Left ventricle myocardium superior (tissue), 1 donor: Measurements from ENCODE around the gene ADGRG1. TPM values are rescaled to one million over a fixed set of nuclear protein-coding genes. Genes with fewer than 3 reads are reported as not detected.

Experiments used
- ATAC-seq: fragments of 200-7000 bp; cut with Tn5 transposase; one replicate; pipeline ENCODE4 v1.9.1; 2020; ENCODE audit warnings: mild to moderate bottlenecking, moderate library complexity
- DNase-seq: peaks from one replicate; pipeline ENCODE4 v3.0.0-alpha.2; 2020
- intact Hi-C: fragments of 100-400 bp; cut with micrococcal nuclease; formaldehyde crosslinking; loops from one replicate; pipeline ENCODE4 v1.11.0; 2022
- total RNA-seq: library from RNA; stranded (reverse); fragmentation: NEBNext Ultra II Directional; extraction: Animal tissue kit (Norgen Biotek cat#: 25700); gene quantifications from one replicate; pipeline ENCODE4 v1.2.1, GENCODE V29; 2021
- donor health status: DM: no; HTN: yes; CAD: no; lungs with severe emphysema.

The ADGRG1 gene
- total RNA-seq, 1 donor from 2014 or later: 18.6 TPM

GRCh38 chr16:57617604-57618111 is 10.8 kb upstream of the ADGRG1 start:
- DNase-seq (no peak), ATAC-seq (no peak)
- intact Hi-C loops: no loop called here

- DNase-seq (no peak), ATAC-seq (no peak)
- intact Hi-C loops: no loop called here
Observed at GRCh38 chr16:57618296-57619132, 9.9 kb upstream of the ADGRG1 start.

- DNase-seq (no peak), ATAC-seq (no peak)
- intact Hi-C loops: no loop called here
Observed at GRCh38 chr16:57619133-57619605, 9.3 kb upstream of the ADGRG1 start.

DNA sequence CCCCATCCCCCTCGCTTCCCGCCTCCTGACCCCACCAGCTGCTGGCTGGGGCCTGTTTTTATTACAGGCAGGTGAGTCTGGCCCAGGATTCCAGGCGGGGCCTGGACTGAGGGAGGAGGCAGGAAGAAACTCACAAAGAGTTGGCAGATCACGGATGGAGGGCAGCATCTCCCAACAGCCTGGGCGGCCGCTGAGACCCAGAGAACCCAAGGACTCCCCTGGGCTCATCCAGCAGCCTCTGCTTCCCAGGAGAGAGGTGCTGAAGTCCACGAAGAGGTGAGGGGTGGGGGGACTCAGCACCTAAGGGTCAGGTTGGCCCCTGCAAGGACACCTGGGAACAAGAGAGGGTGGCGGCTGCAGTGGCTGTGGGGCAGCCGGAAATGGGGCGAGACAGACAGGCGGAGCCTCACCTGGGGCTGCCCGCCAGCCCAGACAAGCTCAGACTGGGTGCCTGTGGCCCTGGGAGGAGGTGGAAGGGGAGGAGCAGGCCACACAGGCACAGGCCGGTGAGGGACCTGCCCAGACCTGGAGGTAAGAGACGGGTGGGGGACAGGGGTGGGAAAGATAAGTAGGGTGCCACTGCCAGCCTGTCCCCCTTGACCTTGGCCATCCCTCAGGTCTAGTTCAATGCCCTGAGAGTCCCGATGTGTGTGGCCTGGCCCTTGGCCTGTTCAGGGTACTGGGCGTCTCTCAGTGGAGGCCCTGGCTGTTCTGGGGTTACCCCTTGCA is 8.7 kb upstream of the ADGRG1 start:
- ATAC-seq (no peak), DNase-seq (no peak)
- intact Hi-C loops: no loop called here

DNA sequence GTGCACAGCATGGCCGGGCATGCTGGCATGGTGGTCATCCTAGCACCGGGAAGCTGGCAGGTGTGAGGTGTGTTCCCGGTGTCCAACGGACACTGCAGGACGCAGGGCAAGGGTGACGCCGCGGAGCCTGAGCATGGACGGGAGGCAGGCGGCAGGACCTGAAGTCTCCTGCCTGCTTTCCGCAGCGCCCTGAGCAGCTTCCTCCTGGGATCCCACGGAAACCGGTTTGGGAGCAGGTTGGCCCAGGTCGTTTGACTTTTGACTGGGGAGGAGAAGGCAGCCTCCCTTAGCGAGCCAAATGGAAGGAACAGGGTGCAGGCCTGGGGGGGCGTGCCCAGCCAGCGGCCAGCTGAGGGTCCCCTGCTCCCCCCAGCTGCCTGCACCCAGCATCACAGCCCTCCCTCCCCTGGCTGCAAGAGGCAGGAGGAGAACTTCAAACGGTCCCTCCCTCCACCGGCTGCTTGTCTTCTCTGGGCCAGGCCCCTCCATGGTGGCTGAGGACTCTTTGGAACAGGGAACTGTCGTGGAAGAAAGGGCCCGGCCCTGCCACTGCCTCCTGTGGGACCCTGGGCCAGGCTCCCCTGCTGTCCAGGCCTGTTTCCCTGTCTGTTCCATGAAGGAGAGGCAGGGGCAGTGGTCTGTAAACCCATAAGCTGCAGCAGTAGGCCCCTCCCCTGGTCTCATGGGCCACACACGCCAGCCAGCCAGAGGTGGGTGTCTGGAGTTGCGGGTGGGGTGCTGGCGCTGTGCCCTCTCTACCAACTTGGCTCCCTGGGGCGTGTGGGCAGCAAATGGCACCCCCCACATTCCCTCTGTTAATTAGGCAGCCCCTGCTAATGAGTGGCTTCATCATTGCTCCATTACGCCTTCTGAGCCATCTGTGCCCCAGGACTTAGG is 7.8 kb upstream of the ADGRG1 start:
- intact Hi-C loops: no loop called here
- DNase-seq (no peak), ATAC-seq (no peak)

DNA sequence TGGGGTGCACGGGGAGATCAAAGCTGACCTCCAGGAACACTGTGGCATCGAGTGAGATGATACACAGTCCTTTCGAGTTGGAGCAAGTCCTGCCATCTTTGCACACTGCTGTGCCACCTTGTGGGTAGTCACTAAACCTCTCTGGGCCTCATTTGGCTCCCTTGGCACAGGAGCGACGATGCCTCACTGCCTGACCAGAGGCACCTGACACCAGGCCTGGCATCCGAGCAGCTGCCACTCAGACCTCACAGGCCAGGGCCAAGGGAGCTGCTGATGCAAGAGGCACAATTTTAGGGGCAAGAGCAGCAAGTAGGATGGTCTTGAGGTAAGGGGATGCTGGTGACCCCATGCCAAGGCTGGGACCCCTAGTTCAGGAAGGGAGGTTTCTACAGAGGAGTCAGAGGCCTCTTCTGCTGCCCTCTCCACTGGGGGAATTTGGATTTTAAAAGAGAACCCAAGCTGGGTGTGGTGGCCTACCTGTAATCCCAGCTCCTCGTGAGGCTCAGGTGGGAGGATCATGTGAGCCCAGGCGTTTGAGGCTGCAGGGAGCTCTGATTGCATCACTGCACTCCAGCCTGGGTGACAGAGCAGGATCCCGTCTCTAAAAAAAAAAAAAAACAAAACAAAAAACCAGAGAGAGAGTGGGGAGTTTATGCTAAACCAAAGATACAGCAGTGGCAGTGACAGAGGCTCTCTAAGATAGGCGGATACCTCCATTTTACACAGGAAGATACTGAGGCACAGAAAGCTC is 6.7 kb upstream of the ADGRG1 start:
- intact Hi-C loops: no loop called here
- DNase-seq (no peak), ATAC-seq (no peak)

DNA sequence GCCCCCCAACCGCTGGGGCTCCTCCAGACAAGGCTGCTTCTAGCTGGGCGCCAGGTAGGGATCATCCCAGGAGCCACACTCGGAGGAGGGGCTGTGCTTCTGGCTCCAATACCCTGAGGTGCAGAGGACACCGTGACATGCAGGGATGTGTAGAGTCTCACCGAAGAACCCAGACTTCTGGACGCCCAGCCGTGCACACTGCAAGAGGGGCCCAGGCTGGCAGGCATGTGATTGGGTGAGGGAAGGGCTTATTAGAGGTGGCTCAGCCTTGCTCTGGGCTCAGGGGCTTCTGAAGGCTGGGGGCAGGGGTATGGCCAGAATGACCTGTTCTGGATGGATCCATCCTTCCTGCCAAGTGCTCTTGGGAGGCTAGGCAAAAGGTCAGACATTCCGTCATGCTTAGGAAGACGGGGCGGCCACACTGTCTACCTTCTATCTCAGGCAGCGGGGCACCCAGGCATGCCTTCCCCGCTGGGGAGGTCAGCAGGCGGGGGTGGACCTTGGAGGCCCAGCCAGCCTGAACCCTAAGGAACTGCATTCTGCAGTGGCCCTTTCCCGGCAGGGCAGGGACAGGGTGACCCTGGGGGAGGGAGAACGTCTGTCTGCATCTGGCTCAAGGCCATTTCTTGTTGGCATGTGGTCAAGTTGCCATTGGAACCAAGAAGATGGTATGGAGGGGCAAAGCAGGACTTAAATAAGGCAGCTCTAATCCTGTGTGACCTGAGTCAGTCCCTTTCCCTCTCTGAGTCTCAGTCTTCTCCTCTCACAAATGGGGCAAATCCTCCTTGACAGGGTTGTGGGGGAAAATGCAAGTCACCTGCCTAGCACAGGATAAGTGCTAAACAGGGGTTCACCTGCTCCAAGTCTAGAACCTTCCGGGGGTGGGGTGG is 5.8 kb upstream of the ADGRG1 start:
- intact Hi-C loops: no loop called here
- no peak for ATAC-seq
- no peak for DNase-seq

GRCh38 chr16:57623251-57624043 is 5.0 kb upstream of the ADGRG1 start:
- ATAC-seq (no peak), DNase-seq (peak; percentile 30)
- intact Hi-C loops: no loop called here

GRCh38 chr16:57624044-57624688 is 4.3 kb upstream of the ADGRG1 start:
- DNase-seq (no peak), ATAC-seq (no peak)
- intact Hi-C loops: no loop called here

DNA sequence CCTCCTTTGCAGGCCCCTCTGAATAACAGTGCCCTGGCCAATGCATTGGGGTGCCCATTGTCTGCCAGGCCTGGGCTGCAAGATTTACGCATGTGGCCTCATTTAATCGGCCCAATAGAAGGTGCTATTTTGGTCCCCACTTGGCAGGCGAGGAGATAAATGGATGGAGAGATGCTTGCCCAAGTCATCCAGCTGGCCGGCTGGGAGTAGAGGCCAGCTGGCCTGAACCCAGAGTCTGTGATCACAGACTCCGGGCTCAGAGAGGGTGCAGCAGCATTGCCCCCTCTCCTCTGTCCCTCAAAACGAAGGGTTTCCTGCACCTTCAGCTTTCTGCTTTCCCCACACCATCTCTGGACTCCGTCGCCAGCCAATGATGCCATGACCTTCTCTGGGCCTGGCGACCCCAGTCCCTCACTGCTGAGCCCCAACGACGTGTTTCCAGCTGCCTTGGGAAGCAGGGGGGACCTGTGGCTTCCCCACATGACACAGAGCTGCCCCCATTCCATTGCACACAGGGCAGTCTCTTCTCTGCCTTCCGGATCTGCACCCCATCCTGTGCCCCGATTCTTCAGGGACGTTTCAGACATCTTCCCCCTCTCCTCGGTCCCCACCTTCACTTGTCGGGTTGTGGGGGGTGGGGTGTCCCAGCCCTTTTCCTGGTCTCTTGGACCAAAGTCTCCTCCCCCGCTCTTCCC is 3.5 kb upstream of the ADGRG1 start:
- DNase-seq (peak; percentile 46), ATAC-seq (peak; percentile 37)
- intact Hi-C loops: no loop called here

- DNase-seq (peak; percentile 11), ATAC-seq (no peak)
- intact Hi-C loops: no loop called here
Observed at GRCh38 chr16:57626420-57627170, 1.8 kb upstream of the ADGRG1 start.

DNA sequence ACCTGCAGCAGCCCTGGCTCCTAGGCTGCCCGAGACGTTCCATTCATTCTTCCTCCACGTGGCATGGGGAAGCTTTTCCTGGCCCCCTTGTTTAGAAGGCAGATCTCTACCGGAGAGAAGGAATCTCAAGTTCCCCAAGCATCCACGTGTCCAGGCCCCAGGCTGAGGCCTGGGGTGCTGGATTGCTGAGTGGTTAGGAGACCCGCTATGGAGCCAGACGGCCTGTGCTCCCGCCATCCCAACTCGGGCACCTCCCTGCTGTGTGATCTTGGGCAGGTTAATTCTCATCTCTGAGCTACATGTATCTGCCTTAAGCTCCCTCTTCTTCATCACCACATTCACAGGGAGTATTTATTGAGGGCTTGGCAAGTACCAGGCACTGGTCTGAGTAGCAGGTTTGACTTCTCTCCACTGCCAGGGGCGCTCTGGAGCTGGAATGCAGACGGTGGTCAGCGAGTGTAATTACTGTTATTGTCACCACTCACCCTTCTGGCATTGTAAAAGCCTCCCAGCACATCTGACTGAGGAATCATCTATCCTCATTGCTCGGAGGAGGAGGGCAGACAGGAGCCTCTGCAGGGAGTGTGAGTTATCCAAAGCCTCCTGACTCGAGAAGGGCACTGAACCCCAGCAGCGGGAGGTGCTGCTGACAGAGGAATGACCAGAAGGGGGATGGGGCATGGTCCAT is 1.1 kb upstream of the ADGRG1 start:
- intact Hi-C loops: no loop called here
- no peak for ATAC-seq

GRCh38 chr16:57628783-57629293 is 408 bp downstream of the ADGRG1 start:
- ATAC-seq: no peak
- no peak for DNase-seq
- intact Hi-C loops: no loop called here

More for the DNA sequence above, 1.1 kb upstream of the ADGRG1 start:
- no peak for DNase-seq
